Neural progenitor cell (in vitro differentiated cells): Measurements from ENCODE around the gene CRIP1. TPM values are rescaled to one million over a fixed set of nuclear protein-coding genes. Genes with fewer than 3 reads are reported as not detected.

ENCODE experiments used
- DNase-seq: peaks from one replicate; pipeline ENCODE4 v3.0.0-alpha.2; 2016; ENCODE audit warnings: low spot score
- H2AFZ ChIP-seq: fragments of 200-600 bp; sonication (generic); replicated peaks from 2 replicates; pipeline ENCODE4 v1.6.1; 2016; ENCODE audit warnings: antibody characterized with exemption
- H3F3A ChIP-seq: fragments of 200-600 bp; sonication (generic); 2 replicates; pipeline ENCODE4 v1.6.1; 2016; ENCODE audit warnings: antibody characterized with exemption, low read depth
- H3K27ac ChIP-seq: fragments of 200-600 bp; sonication (generic); 2 replicates; pipeline ENCODE4 v1.5.1; 2016; ENCODE audit warnings: mild to moderate bottlenecking
- H3K27me3 ChIP-seq: fragments of 200-600 bp; sonication (generic); 2 replicates; pipeline ENCODE4 v1.6.1; 2016; ENCODE audit warnings: mild to moderate bottlenecking, moderate library complexity
- H3K36me3 ChIP-seq: fragments of 200-600 bp; sonication (generic); 2 replicates; pipeline ENCODE4 v1.5.1; 2016
- H3K4me1 ChIP-seq: fragments of 200-600 bp; sonication (generic); 2 replicates; pipeline ENCODE4 v1.6.1; 2016; ENCODE audit warnings: mixed run types
- H3K4me2 ChIP-seq: fragments of 200-600 bp; sonication (generic); 2 replicates; pipeline ENCODE4 v1.6.1; 2016
- H3K4me3 ChIP-seq: fragments of 200-600 bp; sonication (generic); 2 replicates; pipeline ENCODE4 v1.5.1; 2016
- H3K79me2 ChIP-seq: fragments of 200-600 bp; sonication (generic); 2 replicates; pipeline ENCODE4 v1.6.1; 2016; ENCODE audit warnings: low read depth
- H3K9ac ChIP-seq: fragments of 200-600 bp; sonication (generic); 2 replicates; pipeline ENCODE4 v1.6.1; 2016
- H3K9me3 ChIP-seq: fragments of 200-600 bp; sonication (generic); 2 replicates; pipeline ENCODE4 v1.5.1; 2016; ENCODE audit warnings: low read depth
- H4K20me1 ChIP-seq: fragments of 200-600 bp; sonication (generic); 2 replicates; pipeline ENCODE4 v1.6.1; 2016; ENCODE audit warnings: low read depth
- H3K27ac Mint-ChIP-seq: 3 replicates; pipeline ENCODE4 v1.8.0; 2021; ENCODE audit warnings: mixed read lengths
- H3K27me3 Mint-ChIP-seq: 2 replicates; pipeline ENCODE4 v1.8.0; 2022; ENCODE audit warnings: low read depth, mild to moderate bottlenecking, inconsistent platforms, moderate library complexity, mixed read lengths; ENCODE audit not compliant: insufficient read depth
- H3K36me3 Mint-ChIP-seq: 3 replicates; pipeline ENCODE4 v1.8.0; 2021; ENCODE audit warnings: mixed read lengths
- H3K4me1 Mint-ChIP-seq: 3 replicates; pipeline ENCODE4 v1.8.0; 2021; ENCODE audit warnings: mixed read lengths
- H3K4me3 Mint-ChIP-seq: 3 replicates; pipeline ENCODE4 v1.8.0; 2021; ENCODE audit warnings: mild to moderate bottlenecking, moderate library complexity, mixed read lengths
- H3K9me3 Mint-ChIP-seq: 3 replicates; pipeline ENCODE4 v1.8.0; 2020; ENCODE audit warnings: mixed read lengths
- EZH2 ChIP-seq: fragments of 200-600 bp; sonication (generic); IDR thresholded peaks from 2 replicates; pipeline ENCODE4 v1.6.1; 2017; ENCODE audit warnings: antibody characterized with exemption, mild to moderate bottlenecking, moderate library complexity
- EZH2phosphoT487 ChIP-seq: fragments of 200-600 bp; sonication (generic); IDR thresholded peaks from 2 replicates; pipeline ENCODE4 v1.6.1; 2017; ENCODE audit warnings: antibody characterized with exemption
- total RNA-seq: library from RNA; depleted of rRNA; stranded (reverse); fragments of >200 nt; gene quantifications from 2 replicates; pipeline ENCODE4 v1.2.3, GENCODE V29; 2015; ENCODE audit warnings: low replicate concordance
- TF ChIP-seq, protein P1 (sequence below): fragments of 200-600 bp; sonication (generic); IDR thresholded peaks from 2 replicates; pipeline ENCODE4 v1.5.1; 2017; ENCODE audit warnings: antibody characterized with exemption, mild to moderate bottlenecking

The CRIP1 gene
- total RNA-seq, 1 donor from 2014 or later = not detected

- no peak overlapping the region for H3K4me3 ChIP-seq
- no peaks in the 10 kb centered on the region for H3K79me2 ChIP-seq
- no peaks in the 10 kb centered on the region for H3K36me3 ChIP-seq
- H3F3A ChIP-seq = no peaks in the 10 kb centered on the region
- Mint-ChIP-seq H3K9me3 (no peaks in the 10 kb centered on the region), H3K36me3 (no peaks in the 10 kb centered on the region), H3K4me3 (peak overlapping the region; percentile 79), H3K27me3 (peaks cover 8% of the 10 kb centered on the region), H3K27ac (no peak overlapping the region), H3K4me1 (peaks cover 6% of the 10 kb centered on the region)
- no peaks in the 10 kb centered on the region for H4K20me1 ChIP-seq
- no peaks in the 10 kb centered on the region for H3K4me1 ChIP-seq
- TF ChIP-seq EZH2 (no peak), EZH2phosphoT487 (no peak)
- TF ChIP-seq, protein P1, sequence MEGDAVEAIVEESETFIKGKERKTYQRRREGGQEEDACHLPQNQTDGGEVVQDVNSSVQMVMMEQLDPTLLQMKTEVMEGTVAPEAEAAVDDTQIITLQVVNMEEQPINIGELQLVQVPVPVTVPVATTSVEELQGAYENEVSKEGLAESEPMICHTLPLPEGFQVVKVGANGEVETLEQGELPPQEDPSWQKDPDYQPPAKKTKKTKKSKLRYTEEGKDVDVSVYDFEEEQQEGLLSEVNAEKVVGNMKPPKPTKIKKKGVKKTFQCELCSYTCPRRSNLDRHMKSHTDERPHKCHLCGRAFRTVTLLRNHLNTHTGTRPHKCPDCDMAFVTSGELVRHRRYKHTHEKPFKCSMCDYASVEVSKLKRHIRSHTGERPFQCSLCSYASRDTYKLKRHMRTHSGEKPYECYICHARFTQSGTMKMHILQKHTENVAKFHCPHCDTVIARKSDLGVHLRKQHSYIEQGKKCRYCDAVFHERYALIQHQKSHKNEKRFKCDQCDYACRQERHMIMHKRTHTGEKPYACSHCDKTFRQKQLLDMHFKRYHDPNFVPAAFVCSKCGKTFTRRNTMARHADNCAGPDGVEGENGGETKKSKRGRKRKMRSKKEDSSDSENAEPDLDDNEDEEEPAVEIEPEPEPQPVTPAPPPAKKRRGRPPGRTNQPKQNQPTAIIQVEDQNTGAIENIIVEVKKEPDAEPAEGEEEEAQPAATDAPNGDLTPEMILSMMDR = no peak
- no peak overlapping the region for H3K27ac ChIP-seq
- H2AFZ ChIP-seq = peak overlapping the region; percentile 52
- no peak overlapping the region for H3K9ac ChIP-seq
- peaks cover 61% of the 10 kb centered on the region for H3K27me3 ChIP-seq
- H3K9me3 ChIP-seq = no peaks in the 10 kb centered on the region
- DNase-seq = no peak
- peak overlapping the region; percentile 70 for H3K4me2 ChIP-seq
These were observed 42.1 kb downstream of the CRIP1 start for GRCh38 chr14:105528586-105529318.

DNA sequence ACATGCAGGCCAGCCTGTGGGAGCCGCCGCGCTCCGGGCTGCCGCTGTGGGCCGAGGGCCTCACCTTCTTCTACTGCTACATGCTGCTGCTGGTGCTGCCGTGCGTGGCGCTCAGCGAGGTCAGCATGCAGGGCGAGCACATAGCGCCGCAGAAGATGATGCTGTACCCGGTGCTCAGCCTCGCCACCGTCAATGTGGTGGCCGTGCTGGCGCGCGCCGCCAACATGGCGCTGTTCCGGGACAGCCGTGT, 42.6 kb downstream of the CRIP1 start:
- H3K4me2 ChIP-seq = no peak overlapping the region
- H3K36me3 ChIP-seq = no peaks in the 10 kb centered on the region
- no peak for DNase-seq
- H4K20me1 ChIP-seq = no peaks in the 10 kb centered on the region
- no peak overlapping the region for H3K27ac ChIP-seq
- Mint-ChIP-seq H3K4me1 (peaks cover 6% of the 10 kb centered on the region), H3K9me3 (no peaks in the 10 kb centered on the region), H3K36me3 (no peaks in the 10 kb centered on the region), H3K27ac (no peak overlapping the region), H3K27me3 (peaks cover 6% of the 10 kb centered on the region), H3K4me3 (peak overlapping the region; percentile 79)
- TF ChIP-seq EZH2phosphoT487 = no peak
- no peak for TF ChIP-seq EZH2
- TF ChIP-seq, protein P1 = no peak
- H3K4me3 ChIP-seq = no peak overlapping the region
- no peaks in the 10 kb centered on the region for H3K79me2 ChIP-seq
- no peaks in the 10 kb centered on the region for H3K4me1 ChIP-seq
- H2AFZ ChIP-seq = no peak overlapping the region
- no peak overlapping the region for H3K9ac ChIP-seq
- peaks cover 61% of the 10 kb centered on the region for H3K27me3 ChIP-seq
- no peaks in the 10 kb centered on the region for H3K9me3 ChIP-seq
- no peaks in the 10 kb centered on the region for H3F3A ChIP-seq

DNA sequence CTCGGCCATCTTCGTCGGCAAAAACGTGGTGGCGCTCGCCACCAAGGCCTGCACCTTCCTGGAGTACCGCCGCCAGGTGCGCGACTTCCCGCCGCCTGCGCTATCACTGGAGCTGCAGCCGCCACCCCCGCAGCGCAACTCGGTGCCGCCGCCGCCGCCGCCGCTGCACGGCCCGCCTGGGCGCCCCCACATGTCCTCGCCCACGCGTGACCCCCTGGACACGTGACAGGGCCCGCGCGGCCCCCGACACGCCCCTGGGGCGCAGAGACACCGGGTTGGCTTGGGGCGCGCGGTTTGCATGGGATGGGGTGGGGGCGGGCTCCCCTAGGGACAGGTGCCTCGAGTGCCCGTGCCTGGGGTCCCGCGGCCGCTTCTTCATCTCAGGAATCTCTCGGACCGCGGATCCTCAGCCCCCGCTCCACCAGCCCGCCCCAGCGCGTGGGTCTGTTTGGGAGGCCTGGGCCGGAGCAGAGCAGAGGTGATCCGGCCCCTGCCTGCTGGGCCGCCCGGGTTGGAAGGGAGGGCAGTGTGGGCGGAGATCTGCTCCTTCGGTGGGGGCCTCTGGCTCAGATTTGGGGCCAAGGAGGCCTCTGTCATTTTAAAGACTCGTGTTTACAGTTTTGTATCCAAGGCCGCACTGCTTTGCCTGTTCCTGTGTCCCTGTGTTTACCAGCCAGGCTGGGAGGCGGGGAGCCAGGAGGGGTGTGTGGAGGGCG, 43.0 kb downstream of the CRIP1 start:
- Histone ChIP-seq H3K4me2 (no peak overlapping the region), H3K4me3 (no peak overlapping the region), H3K27ac (no peak overlapping the region), H2AFZ (no peak overlapping the region), H3K36me3 (no peaks in the 10 kb centered on the region), H3K4me1 (no peaks in the 10 kb centered on the region), H3K9me3 (no peaks in the 10 kb centered on the region), H3F3A (no peaks in the 10 kb centered on the region), H4K20me1 (no peaks in the 10 kb centered on the region), H3K79me2 (no peaks in the 10 kb centered on the region), H3K27me3 (peaks cover 61% of the 10 kb centered on the region), H3K9ac (no peak overlapping the region)
- Mint-ChIP-seq H3K27ac (no peak overlapping the region), H3K4me3 (no peak overlapping the region), H3K27me3 (peaks cover 3% of the 10 kb centered on the region), H3K4me1 (peaks cover 6% of the 10 kb centered on the region), H3K36me3 (no peaks in the 10 kb centered on the region), H3K9me3 (no peaks in the 10 kb centered on the region)
- no peak for DNase-seq
- TF ChIP-seq, protein P1 = no peak
- TF ChIP-seq EZH2 (no peak), EZH2phosphoT487 (no peak)
